ENCODE measurements around the gene B3GALT6.

The B3GALT6 gene

GRCh38 chr1:1240822-1241587 lies 9.0 kb downstream of the B3GALT6 start:
- POLR2A ChIA-PET: interaction anchor here (0.7 kb wide), 1 partner anchor 27 kb away, joined by 6 read pairs; the partner anchor contains the start of gene TNFRSF4
- DNase-seq (ENCODE audit: extremely low spot score): no peak
- CTCF ChIA-PET: interaction anchor here (1.0 to 1.7 kb wide), 3 partner anchors 10 to 118 kb away, joined by 3 to 4 read pairs (median 4); no protein-coding TSS in a partner anchor
- TF ChIP-seq CTCF (IDR thresholded peaks at IDR 0.05; ENCODE audit: control extremely low read depth, extremely low read depth, low read depth, missing control alignments): no peak

- no peak for TF ChIP-seq CTCF (IDR thresholded peaks at IDR 0.05; ENCODE audit: control extremely low read depth, extremely low read depth, low read depth, missing control alignments)
- POLR2A ChIA-PET: interaction anchor here (0.7 kb wide), 1 partner anchor 28 kb away, joined by 6 read pairs; the partner anchor contains the start of gene TNFRSF4
- no peak for DNase-seq (ENCODE audit: extremely low spot score)
- CTCF ChIA-PET: interaction anchor here (1.0 to 1.7 kb wide), 4 partner anchors 9 to 209 kb away, joined by 3 to 4 read pairs (median 4); no protein-coding TSS in a partner anchor
Observed at GRCh38 chr1:1241588-1242219, 9.7 kb downstream of the B3GALT6 start.

- no peak for DNase-seq (ENCODE audit: extremely low spot score)
- POLR2A ChIA-PET: no interaction called here
- CTCF ChIA-PET: interaction anchor here (0.7 to 1.7 kb wide), 6 partner anchors 11 to 209 kb away, joined by 3 to 4 read pairs (median 3); no protein-coding TSS in a partner anchor
- TF ChIP-seq CTCF (IDR thresholded peaks at IDR 0.05; ENCODE audit: control extremely low read depth, extremely low read depth, low read depth, missing control alignments): no peak
Observed at GRCh38 chr1:1242461-1243265, 10.6 kb downstream of the B3GALT6 start.

- POLR2A ChIA-PET: no interaction called here
- DNase-seq (ENCODE audit: extremely low spot score): no peak
- CTCF ChIA-PET: interaction anchor here (0.7 to 1.2 kb wide), 4 partner anchors 27 to 211 kb away, joined by 3 to 4 read pairs (median 3); no protein-coding TSS in a partner anchor
- TF ChIP-seq CTCF (IDR thresholded peaks at IDR 0.05; ENCODE audit: control extremely low read depth, extremely low read depth, low read depth, missing control alignments): no peak
Observed at GRCh38 chr1:1243266-1243660, 11.2 kb downstream of the B3GALT6 start.

- ChIA-PET CTCF (interaction anchor here (1.0 to 1.2 kb wide), 2 partner anchors 28 to 212 kb away, joined by 3 read pairs; no protein-coding TSS in a partner anchor), POLR2A (no interaction called here)
- TF ChIP-seq CTCF (IDR thresholded peaks at IDR 0.05; ENCODE audit: control extremely low read depth, extremely low read depth, low read depth, missing control alignments): no peak
- no peak for DNase-seq (ENCODE audit: extremely low spot score)
Observed at GRCh38 chr1:1243807-1244191, 11.8 kb downstream of the B3GALT6 start.
